GM19463 (cell line): Measurements from ENCODE around the gene TRAF5.
A peak's percentile ranks its signal among the peaks of the same experiment; 100 is the strongest.

Experiments
- ATAC-seq: cut with Tn5 transposase; IDR thresholded peaks from one replicate; pipeline ENCODE4 v1.9.1; 2021; ENCODE audit warnings: mild to moderate bottlenecking, moderate library complexity; ENCODE audit not compliant: unreplicated experiment

The TRAF5 gene

DNA sequence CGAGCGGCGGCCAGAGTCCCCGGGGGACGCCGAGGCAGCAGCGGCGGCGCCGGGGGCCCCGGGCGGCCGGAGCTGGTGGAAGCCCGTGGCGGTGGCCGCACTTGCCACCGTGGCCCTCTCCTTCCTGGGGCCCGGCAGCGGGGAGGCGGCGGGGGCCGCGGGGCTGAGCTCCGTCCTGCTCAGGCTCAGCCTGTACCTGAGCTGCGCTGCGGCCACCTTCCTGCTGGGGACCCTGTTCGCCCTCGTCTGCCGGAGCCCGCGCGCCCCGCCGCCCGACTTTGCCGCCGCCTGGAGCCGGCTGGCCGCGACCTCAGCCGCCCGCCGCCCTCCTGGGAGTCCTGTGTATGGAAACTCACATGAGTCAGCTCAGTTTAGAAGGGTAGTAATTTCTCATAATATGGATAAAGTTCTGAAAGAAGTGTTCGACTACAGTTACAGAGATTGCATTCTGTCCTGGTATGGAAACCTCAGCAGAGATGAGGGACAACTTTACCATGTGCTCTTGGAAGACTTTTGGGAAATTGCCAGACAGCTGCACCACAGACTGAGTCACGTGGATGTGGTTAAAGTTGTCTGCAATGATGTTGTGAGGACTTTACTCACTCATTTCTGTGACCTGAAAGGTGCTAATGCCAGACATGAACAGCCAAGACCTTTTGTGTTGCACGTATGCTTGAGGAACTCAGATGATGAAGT, 90.1 kb downstream of the TRAF5 start:
- peak; percentile 61 for ATAC-seq

DNA sequence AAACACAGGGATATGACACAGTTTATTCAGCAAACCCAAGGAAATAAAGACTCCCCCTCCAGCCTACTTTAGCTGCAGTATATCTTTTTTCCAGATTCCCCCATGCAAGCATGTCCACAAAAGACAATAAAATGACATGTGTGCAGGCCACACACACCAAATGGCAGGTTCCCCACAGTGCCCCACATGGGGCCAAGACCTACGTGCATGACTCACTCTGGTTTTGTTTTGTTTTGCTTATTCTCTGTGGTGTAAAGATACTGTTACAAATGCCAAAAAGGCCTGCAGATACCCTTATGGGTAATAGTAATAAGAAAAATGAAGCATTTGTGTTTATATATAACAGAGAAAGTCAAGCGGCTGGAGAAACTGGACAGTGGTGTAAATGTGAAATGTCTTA, 93.8 kb downstream of the TRAF5 start:
- peak; percentile 18 for ATAC-seq

DNA sequence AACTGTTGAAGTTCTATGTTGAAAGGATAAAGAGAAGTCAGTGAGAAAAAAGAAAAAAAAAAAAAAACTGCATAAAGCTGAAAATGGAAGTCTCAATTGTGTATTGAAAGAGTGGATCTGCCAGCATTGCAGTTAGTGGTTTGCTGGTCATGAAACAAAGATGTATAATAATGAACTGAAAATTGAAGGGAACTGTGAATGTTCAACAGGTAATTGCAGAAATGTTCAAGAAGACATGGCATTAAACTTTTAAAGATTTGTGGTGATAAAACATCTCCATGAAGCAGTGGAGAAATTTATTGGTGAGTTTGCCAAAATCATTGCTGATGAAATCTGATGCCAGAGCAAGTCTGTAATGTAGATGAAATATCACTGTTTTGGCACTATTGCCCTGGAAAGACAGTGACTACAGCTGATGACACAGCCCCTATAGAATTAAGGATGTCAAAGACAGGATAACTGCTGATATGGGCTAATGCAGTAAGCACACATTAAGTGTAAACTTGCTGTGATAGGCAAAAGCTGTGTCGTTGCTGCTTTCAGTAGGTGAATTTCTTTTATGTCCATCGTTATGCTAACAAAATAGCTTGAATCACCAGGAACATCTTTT, 94.3 kb downstream of the TRAF5 start:
- no peak for ATAC-seq

DNA sequence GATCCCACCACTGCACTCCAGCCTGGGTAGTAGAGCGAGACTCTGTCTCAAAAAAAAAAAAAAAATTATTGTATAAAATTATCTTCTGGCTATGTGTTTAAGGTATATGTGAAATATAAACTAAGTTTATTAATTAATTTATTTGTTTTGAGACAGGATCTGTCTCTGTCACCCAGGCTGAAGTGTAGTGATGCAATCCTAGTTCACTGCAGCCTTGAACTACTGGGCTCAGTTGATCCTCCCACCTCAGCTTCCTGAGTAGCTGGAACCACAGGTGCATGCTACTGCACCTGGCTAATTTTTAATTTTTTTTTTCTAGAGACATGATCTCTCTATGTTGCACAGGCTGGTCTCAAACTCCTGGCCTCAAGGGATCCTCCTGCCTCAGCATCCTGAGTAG, 97.4 kb downstream of the TRAF5 start:
- no peak for ATAC-seq
